H1 (cell line): ENCODE data around the gene NEK4. TPM values are rescaled to one million over a fixed set of nuclear protein-coding genes. Genes with fewer than 3 reads are reported as not detected.

ENCODE experiments used
- CTCF ChIA-PET: fragments of 300-600 bp; sonication (Branson Sonifier 250); formaldehyde crosslinking; loops from one replicate; lab custom pipeline; 2021; ENCODE audit not compliant: partially characterized antibody; lab: Charles Lee
- POLR2A ChIA-PET: fragments of 300-600 bp; sonication (Branson Sonifier 250); formaldehyde crosslinking; loops from one replicate; lab custom pipeline; 2021; ENCODE audit warnings: inconsistent platforms; ENCODE audit not compliant: partially characterized antibody; lab: Charles Lee
- DNase-seq, 2 experiments: peaks; one replicate each; pipeline versions ENCODE4 v3.0.0 to v3.0.0-alpha.2; 2010 to 2022; ENCODE audit warnings: low spot score in 2 of 2, low read depth in 1 of 2, mixed read lengths in 1 of 2
- FAIRE-seq: peaks from 2 replicates; lab custom pipeline; 2011; peaks lifted over from hg19 to GRCh38; lab: Jason Lieb, UNC
- H2AFZ ChIP-seq: 2 replicates; pipeline ENCODE4 v1.8.1; 2012; ENCODE audit warnings: low read length, inconsistent platforms
- H2AK5ac ChIP-seq: 2 replicates; pipeline ENCODE4 v1.6.1; 2013; ENCODE audit warnings: low read depth, low read length
- H2BK120ac ChIP-seq: replicated peaks from 2 replicates; pipeline ENCODE3; 2013; ENCODE audit warnings: low read depth, low read length, inconsistent platforms
- H2BK12ac ChIP-seq: 2 replicates; pipeline ENCODE4 v1.6.1; 2013; ENCODE audit warnings: low read depth, low read length
- H2BK15ac ChIP-seq: 2 replicates; pipeline ENCODE4 v1.6.1; 2013; ENCODE audit warnings: low read length
- H2BK20ac ChIP-seq: 2 replicates; pipeline ENCODE4 v1.6.1; 2013; ENCODE audit warnings: low read length
- H2BK5ac ChIP-seq: 2 replicates; pipeline ENCODE4 v1.6.1; 2013; ENCODE audit warnings: low read depth, low read length
- H3K14ac ChIP-seq: 2 replicates; pipeline ENCODE4 v1.6.1; 2013; ENCODE audit warnings: inconsistent platforms; ENCODE audit not compliant: insufficient read length
- H3K18ac ChIP-seq: 2 replicates; pipeline ENCODE4 v1.6.1; 2013; ENCODE audit warnings: low read length; ENCODE audit errors: extremely low read depth
- H3K23ac ChIP-seq: 2 replicates; pipeline ENCODE4 v1.6.1; 2013; ENCODE audit warnings: inconsistent platforms; ENCODE audit not compliant: insufficient read length
- H3K23me2 ChIP-seq: 2 replicates; pipeline ENCODE4 v1.6.1; 2013; ENCODE audit warnings: low read depth, low read length
- H3K27ac ChIP-seq: 2 replicates; pipeline ENCODE4 v1.6.1; 2011; ENCODE audit warnings: low read depth, low read length, inconsistent platforms
- H3K27me3 ChIP-seq, 4 experiments: replicated peaks in 1 of 4; 1 replicate in 1 of 4; 2 replicates in 3 of 4; pipeline versions ENCODE4 v1.6.1 to v1.8.1; 2011 to 2013; ENCODE audit warnings: low read length in 3 of 4, mild to moderate bottlenecking in 3 of 4, inconsistent platforms in 2 of 4, mixed read lengths in 2 of 4, moderate library complexity in 1 of 4; ENCODE audit not compliant: control insufficient read depth in 3 of 4, insufficient read depth in 3 of 4; ENCODE audit errors: extremely low read depth in 1 of 4
- H3K36me3 ChIP-seq, 4 experiments: 2 replicates each; pipeline versions ENCODE4 v1.6.1 to v1.8.1; 2011 to 2013; ENCODE audit warnings: mild to moderate bottlenecking in 4 of 4, low read length in 3 of 4, moderate library complexity in 2 of 4, control low read depth in 1 of 4, inconsistent platforms in 1 of 4; ENCODE audit not compliant: insufficient read depth in 4 of 4, control insufficient read depth in 2 of 4
- H3K4ac ChIP-seq: replicated peaks from 2 replicates; pipeline ENCODE3; 2013; ENCODE audit warnings: low read length, low read depth, mixed read lengths, inconsistent platforms; ENCODE audit not compliant: insufficient read length
- H3K4me1 ChIP-seq, 4 experiments: replicated peaks in 1 of 4; 1 replicate in 1 of 4; 2 replicates in 3 of 4; pipeline versions ENCODE4 v1.6.1 to v1.8.1; 2011 to 2013; ENCODE audit warnings: low read length in 3 of 4, inconsistent platforms in 2 of 4, mixed read lengths in 1 of 4; ENCODE audit not compliant: insufficient read depth in 4 of 4, control insufficient read depth in 3 of 4
- H3K4me2 ChIP-seq, 2 experiments: 2 replicates each; pipeline versions ENCODE4 v1.6.1 to v1.8.1; 2011 to 2013; ENCODE audit warnings: low read depth in 2 of 2, low read length in 2 of 2, control low read depth in 1 of 2, inconsistent platforms in 1 of 2, mild to moderate bottlenecking in 1 of 2; ENCODE audit not compliant: insufficient read depth in 1 of 2
- H3K4me3 ChIP-seq, 4 experiments: fragments of 200-600, 300-600 bp in 1 of 4; sonication (generic), shearing (Covaris generic), sonication (Bioruptor Twin) in 1 of 4; 2 replicates each; pipeline versions ENCODE4 v1.5.1 to v1.8.1; 2011 to 2016; ENCODE audit warnings: low read length in 4 of 4, low read depth in 3 of 4, control low read depth in 2 of 4, inconsistent platforms in 2 of 4, mild to moderate bottlenecking in 2 of 4, mixed read lengths in 1 of 4, moderate library complexity in 1 of 4; ENCODE audit not compliant: insufficient read depth in 2 of 4; ENCODE audit errors: extremely low read depth in 1 of 4
- H3K56ac ChIP-seq: replicated peaks from 2 replicates; pipeline ENCODE3; 2013; ENCODE audit warnings: low read depth, mild to moderate bottlenecking, mixed read lengths, low read length, inconsistent platforms; ENCODE audit not compliant: insufficient read length
- H3K79me1 ChIP-seq: 2 replicates; pipeline ENCODE4 v1.6.1; 2013; ENCODE audit warnings: low read depth, low read length, control low read depth
- H3K79me2 ChIP-seq, 2 experiments: 2 replicates each; pipeline versions ENCODE4 v1.6.1 to v1.8.1; 2012 to 2013; ENCODE audit warnings: low read length in 2 of 2, mild to moderate bottlenecking in 2 of 2, inconsistent platforms in 1 of 2; ENCODE audit not compliant: insufficient read depth in 2 of 2, control insufficient read depth in 1 of 2
- H3K9ac ChIP-seq, 4 experiments: replicated peaks in 1 of 4; 1 replicate in 1 of 4; 2 replicates in 3 of 4; pipeline versions ENCODE4 v1.6.1 to v1.8.1; 2011 to 2013; ENCODE audit warnings: low read depth in 3 of 4, low read length in 3 of 4, control low read depth in 2 of 4, mild to moderate bottlenecking in 2 of 4, moderate library complexity in 2 of 4, inconsistent platforms in 1 of 4; ENCODE audit errors: extremely low read depth in 1 of 4
- H3K9me3 ChIP-seq, 2 experiments: 2 replicates each; pipeline versions ENCODE4 v1.6.1 to v1.8.1; 2012 to 2013; ENCODE audit warnings: mild to moderate bottlenecking in 2 of 2, moderate library complexity in 2 of 2, control low read depth in 1 of 2, inconsistent platforms in 1 of 2, low read depth in 1 of 2, low read length in 1 of 2, mixed read lengths in 1 of 2; ENCODE audit not compliant: insufficient read depth in 2 of 2
- H4K20me1 ChIP-seq, 2 experiments: replicated peaks in 1 of 2; 2 replicates each; pipeline versions ENCODE3 to v1.8.1; 2011 to 2013; ENCODE audit warnings: inconsistent platforms in 2 of 2, low read length in 2 of 2, mild to moderate bottlenecking in 1 of 2; ENCODE audit not compliant: insufficient read depth in 2 of 2, control insufficient read depth in 1 of 2
- H4K5ac ChIP-seq: 2 replicates; pipeline ENCODE4 v1.6.1; 2013; ENCODE audit warnings: low read length, low read depth, mixed read lengths, inconsistent platforms; ENCODE audit not compliant: insufficient read length
- H4K8ac ChIP-seq: 2 replicates; pipeline ENCODE4 v1.8.0; 2013; ENCODE audit warnings: mild to moderate bottlenecking, moderate library complexity, low read length, inconsistent platforms; ENCODE audit not compliant: insufficient read depth; ENCODE audit errors: extremely low read depth
- H4K91ac ChIP-seq: replicated peaks from 2 replicates; pipeline ENCODE3; 2013; ENCODE audit warnings: low read length, mixed read lengths, inconsistent platforms; ENCODE audit not compliant: insufficient read length
- BACH1 ChIP-seq: IDR thresholded peaks from 2 replicates; pipeline ENCODE4 v1.6.1; 2012; ENCODE audit warnings: low read length, improper control_type of control experiment
- CEBPB ChIP-seq: IDR thresholded peaks from 2 replicates; pipeline ENCODE4 v1.6.1; 2012; ENCODE audit warnings: low read depth, low read length
- CHD2 ChIP-seq: IDR thresholded peaks from 2 replicates; pipeline ENCODE4 v1.6.1; 2012; ENCODE audit warnings: low read length, improper control_type of control experiment
- HDAC6 ChIP-seq: IDR thresholded peaks from one replicate; pipeline ENCODE4 v1.7.1; 2012; ENCODE audit warnings: low read depth, mild to moderate bottlenecking, inconsistent platforms, low read length, moderate library complexity
- SIN3A ChIP-seq, 2 experiments: IDR thresholded peaks in 1 of 2; conservative IDR thresholded peaks in 1 of 2; 2 replicates each; pipeline ENCODE4 v1.6.1; 2011 to 2012; ENCODE audit warnings: low read length in 2 of 2, improper control_type of control experiment in 1 of 2, low read depth in 1 of 2, mild to moderate bottlenecking in 1 of 2
- SUZ12 ChIP-seq: fragments of 200-600 bp; sonication (generic); IDR thresholded peaks from 2 replicates; pipeline ENCODE4 v1.6.1; 2012; ENCODE audit warnings: mild to moderate bottlenecking, inconsistent platforms, low read length, moderate library complexity, mixed read lengths
- TBP ChIP-seq: IDR thresholded peaks from 2 replicates; pipeline ENCODE4 v1.6.1; 2011; ENCODE audit warnings: low read depth, low read length, improper control_type of control experiment
- WGBS, 2 experiments: shearing (Covaris generic) in 1 of 2; methylation state at CpG; one replicate each; pipeline versions ENCODE4 v1.1.6 to v1.1.7; 2013 to 2015; ENCODE audit warnings: low lambda C conversion rate in 2 of 2, mixed read lengths in 2 of 2, inconsistent platforms in 1 of 2, low coverage in 1 of 2, missing lambda C conversion rate in 1 of 2; ENCODE audit not compliant: insufficient replicate concordance in 2 of 2, insufficient coverage in 1 of 2, insufficient read length in 1 of 2; ENCODE audit errors: extremely low coverage in 1 of 2, missing lambda C conversion rate in 1 of 2; 5-methylcytosine and 5-hydroxymethylcytosine counted together
- polyA plus RNA-seq, 7 experiments: library from polyadenylated mRNA; depleted of rRNA in 3 of 7; stranded (reverse) in 5 of 7; unstranded in 2 of 7; fragments of >200 nt in 5 of 7; fragments of 200-250 nt in 2 of 7; gene quantifications; 1 replicate in 5 of 7; 2 replicates in 1 of 7; 4 replicates in 1 of 7; pipeline versions ENCODE4 v1.2.1 to v1.2.3, GENCODE V29; 2011 to 2013; ENCODE audit warnings: missing spikeins in 2 of 7, mixed read lengths in 2 of 7
- total RNA-seq: library from RNA; stranded (reverse); fragmentation: NEBNext Ultra II Directional; extraction: Animal tissue kit (Norgen Biotek cat#: 25700); gene quantifications from 2 replicates; pipeline ENCODE4 v1.2.1, GENCODE V29; 2021

NEK4 gene
- total and polyA plus RNA-seq, 2 of the 8 experiments (the other 6 are each of a cell fraction or from before 2014, with no cell fraction given), result 7.5 to 40.0 TPM

DNA sequence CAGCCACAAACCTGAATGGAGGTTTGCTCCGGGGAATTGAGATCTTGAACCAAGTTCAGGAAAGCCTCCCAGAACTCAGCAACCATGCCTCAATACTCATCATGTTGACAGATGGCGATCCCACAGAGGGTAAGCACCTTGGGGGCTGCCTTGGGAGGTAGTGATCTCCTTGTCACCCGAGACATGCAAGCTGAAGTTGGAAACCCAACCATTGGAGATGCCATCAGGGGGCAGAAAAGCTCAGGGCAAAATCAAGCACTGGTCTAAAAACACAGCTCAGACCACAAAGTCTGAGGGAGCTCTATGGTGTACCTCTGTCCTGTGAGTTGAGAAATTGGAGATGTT is 12.4 kb upstream of the NEK4 start:
- Histone ChIP-seq H3K4me3 (no peak overlapping the region), H2BK120ac (no peak overlapping the region), H3K27ac (no peak overlapping the region), H3K79me2 (no peaks in the 10 kb centered on the region), H2AK5ac (no peak overlapping the region), H3K4ac (no peak overlapping the region), H3K18ac (no peak overlapping the region), H3K14ac (no peak overlapping the region), H4K5ac (no peak overlapping the region), H3K4me2 (no peak overlapping the region), H4K20me1 (peaks cover 0 to 3% of the 10 kb centered on the region in 2 experiments), H4K8ac (no peak overlapping the region), H3K27me3 (no peaks in the 10 kb centered on the region; a peak in 1 of 7 replicates), H2BK12ac (no peak overlapping the region; the same call in 1 of the 2 replicates), H2BK20ac (no peak overlapping the region), H3K36me3 (no peaks in the 10 kb centered on the region; a peak in 1 of 8 replicates), H2BK15ac (no peak overlapping the region), H2AFZ (no peak overlapping the region), H2BK5ac (no peak overlapping the region), H3K23ac (no peak overlapping the region), H3K9me3 (no peaks in the 10 kb centered on the region), H3K79me1 (no peaks in the 10 kb centered on the region), H3K4me1 (peaks cover 0 to 8% (median 0%) of the 10 kb centered on the region in 4 experiments; a peak in 1 of 7 replicates), H4K91ac (no peak overlapping the region), H3K9ac (no peak overlapping the region), H3K23me2 (no peaks in the 10 kb centered on the region), H3K56ac (no peak overlapping the region)
- no peak for FAIRE-seq
- 88% methylated on average over 3 of the region's 3 CpGs; no CpG with 5 or more reads in 1 of the 2 experiments for WGBS, 2 experiments
- CTCF ChIA-PET, result interaction anchor here (1.3 to 4.1 kb wide), 4 partner anchors 9 to 37 kb away, joined by 5 to 19 read pairs (median 14); no protein-coding TSS in a partner anchor
- POLR2A ChIA-PET, result interaction anchor here (0.7 to 2.0 kb wide), 2 partner anchors 9 to 12 kb away, joined by 5 to 10 read pairs; partner anchors contain the start of gene NEK4
- no peak for DNase-seq
- TF ChIP-seq SUZ12, result no peak
- TF ChIP-seq HDAC6, result no peak
- no peak for TF ChIP-seq BACH1
- no peak for TF ChIP-seq TBP
- TF ChIP-seq CHD2, result no peak
- TF ChIP-seq SIN3A (conservative IDR thresholded peaks at IDR 0.05 in 1 of 2, IDR thresholded peaks at IDR 0.05 in 1 of 2; ENCODE audit: low read depth in 1 of 2, low read length in 2 of 2), result no peak
- no peak for TF ChIP-seq CEBPB
